Cerebellar nuclear complex (tissue), 1 donor: ENCODE results near the gene IL17RD.

Source experiments
- DNase-seq, 2 experiments: peaks; one replicate each; lab custom pipeline; 2025; lab: John Stamatoyannopoulos, UW

The IL17RD gene

GRCh38 chr3:57065588-57065987 is 99.6 kb downstream of the IL17RD start:
- no peak for DNase-seq

GRCh38 chr3:57064572-57064971 is 100.6 kb downstream of the IL17RD start:
- no peak for DNase-seq

GRCh38 chr3:57064001-57064400 is 101.2 kb downstream of the IL17RD start:
- no peak for DNase-seq

- no peak for DNase-seq
Observed at GRCh38 chr3:57063032-57063431, 102.1 kb downstream of the IL17RD start.

GRCh38 chr3:57062101-57062631 is 103.0 kb downstream of the IL17RD start:
- DNase-seq, result no peak

GRCh38 chr3:57061556-57061955 is 103.6 kb downstream of the IL17RD start:
- no peak for DNase-seq

GRCh38 chr3:57060089-57060821 is 104.9 kb downstream of the IL17RD start, which contains the start of gene SPATA12:
Gene SPATA12 (plus strand): TSS chr3:57060664. CDS start chr3:57073695, 13,031 bp downstream.
- no peak for DNase-seq

GRCh38 chr3:57059411-57059810 is 105.7 kb downstream of the IL17RD start:
- DNase-seq, result no peak

- no peak for DNase-seq
Observed at GRCh38 chr3:57057351-57057750, 107.8 kb downstream of the IL17RD start.

- DNase-seq, result no peak
Observed at GRCh38 chr3:57053122-57053521, 112.0 kb downstream of the IL17RD start.

- no peak for DNase-seq
Observed at GRCh38 chr3:57052662-57053061, 112.5 kb downstream of the IL17RD start.

- DNase-seq, result no peak
Observed at GRCh38 chr3:57048728-57049127, 116.4 kb downstream of the IL17RD start.

GRCh38 chr3:57048052-57048671 is 117.0 kb downstream of the IL17RD start:
- DNase-seq, result no peak

- DNase-seq, result no peak
Observed at GRCh38 chr3:57046101-57046765, 118.9 kb downstream of the IL17RD start.

- no peak for DNase-seq
Observed at GRCh38 chr3:57043518-57043917, 121.6 kb downstream of the IL17RD start.

- no peak for DNase-seq
Observed at GRCh38 chr3:57041674-57042073, 123.5 kb downstream of the IL17RD start.
